Neural crest cell (in vitro differentiated cells): ENCODE results near the gene ADRB2. TPM values are rescaled to one million over a fixed set of nuclear protein-coding genes. Genes with fewer than 3 reads are reported as not detected.

ENCODE experiments used
- DNase-seq: peaks from one replicate; pipeline ENCODE4 v3.0.0; 2021; ENCODE audit warnings: low read depth, mixed read lengths, low spot score
- H3K27ac Mint-ChIP-seq: one replicate; pipeline ENCODE4 v1.8.0; 2021; ENCODE audit warnings: mild to moderate bottlenecking, mixed read lengths; ENCODE audit not compliant: unreplicated experiment
- H3K27me3 Mint-ChIP-seq: 2 replicates; pipeline ENCODE4 v1.8.0; 2021; ENCODE audit warnings: low read depth, mild to moderate bottlenecking, mixed read lengths
- H3K36me3 Mint-ChIP-seq: 2 replicates; pipeline ENCODE4 v1.8.0; 2021; ENCODE audit warnings: low read depth, mild to moderate bottlenecking, mixed read lengths
- H3K4me1 Mint-ChIP-seq: 2 replicates; pipeline ENCODE4 v1.8.0; 2021; ENCODE audit warnings: mixed read lengths
- H3K4me3 Mint-ChIP-seq: one replicate; pipeline ENCODE4 v1.8.0; 2021; ENCODE audit warnings: mild to moderate bottlenecking, mixed read lengths
- H3K9me3 Mint-ChIP-seq: 2 replicates; pipeline ENCODE4 v1.8.0; 2021; ENCODE audit warnings: mixed read lengths
- CTCF ChIP-seq: fragments of 200-600 bp; sonication (generic); conservative IDR thresholded peaks from 2 replicates; pipeline ENCODE4 v1.5.0; 2021; ENCODE audit warnings: antibody characterized with exemption, mild to moderate bottlenecking
- total RNA-seq: library from RNA; stranded (reverse); gene quantifications from 2 replicates; pipeline ENCODE4 v1.2.1, GENCODE V29; 2021

ADRB2 gene
- total RNA-seq, 1 donor from 2014 or later: 0.16 TPM

GRCh38 chr5:148858547-148858946 lies 32.1 kb downstream of the ADRB2 start:
- H3K4me1 Mint-ChIP-seq: peaks cover 10% of the 10 kb centered on the region
- no peaks in the 10 kb centered on the region for H3K9me3 Mint-ChIP-seq
- DNase-seq: no peak
- H3K27me3 Mint-ChIP-seq: no peaks in the 10 kb centered on the region
- no peak overlapping the region for H3K27ac Mint-ChIP-seq
- no peak overlapping the region for H3K4me3 Mint-ChIP-seq
- no peak for TF ChIP-seq CTCF
- no peaks in the 10 kb centered on the region for H3K36me3 Mint-ChIP-seq

- TF ChIP-seq CTCF: no peak
- no peaks in the 10 kb centered on the region for H3K9me3 Mint-ChIP-seq
- no peak for DNase-seq
- H3K27ac Mint-ChIP-seq: no peak overlapping the region
- no peaks in the 10 kb centered on the region for H3K27me3 Mint-ChIP-seq
- no peaks in the 10 kb centered on the region for H3K36me3 Mint-ChIP-seq
- no peak overlapping the region for H3K4me3 Mint-ChIP-seq
- H3K4me1 Mint-ChIP-seq: peaks cover 10% of the 10 kb centered on the region
Observed at GRCh38 chr5:148859703-148860102, 33.3 kb downstream of the ADRB2 start.

GRCh38 chr5:148860599-148860998 lies 34.2 kb downstream of the ADRB2 start:
- Mint-ChIP-seq H3K4me3 (no peak overlapping the region), H3K36me3 (no peaks in the 10 kb centered on the region), H3K27ac (no peak overlapping the region), H3K4me1 (peaks cover 10% of the 10 kb centered on the region), H3K27me3 (no peaks in the 10 kb centered on the region), H3K9me3 (no peaks in the 10 kb centered on the region)
- no peak for TF ChIP-seq CTCF
- DNase-seq: no peak

GRCh38 chr5:148861088-148861487 lies 34.7 kb downstream of the ADRB2 start:
- DNase-seq: no peak
- no peak overlapping the region for H3K27ac Mint-ChIP-seq
- H3K4me1 Mint-ChIP-seq: peaks cover 10% of the 10 kb centered on the region
- H3K9me3 Mint-ChIP-seq: no peaks in the 10 kb centered on the region
- no peaks in the 10 kb centered on the region for H3K36me3 Mint-ChIP-seq
- H3K27me3 Mint-ChIP-seq: no peaks in the 10 kb centered on the region
- H3K4me3 Mint-ChIP-seq: no peak overlapping the region
- no peak for TF ChIP-seq CTCF

- Mint-ChIP-seq H3K4me1 (peaks cover 10% of the 10 kb centered on the region), H3K27ac (no peak overlapping the region), H3K36me3 (no peaks in the 10 kb centered on the region), H3K4me3 (no peak overlapping the region), H3K9me3 (no peaks in the 10 kb centered on the region), H3K27me3 (no peaks in the 10 kb centered on the region)
- TF ChIP-seq CTCF: no peak
- DNase-seq: no peak
Observed at GRCh38 chr5:148861696-148862095, 35.3 kb downstream of the ADRB2 start.
